Retinal pigment epithelial cell (primary cell): ENCODE results near the gene ARNT2.

ENCODE experiments used
- DNase-seq: peaks from one replicate; pipeline ENCODE4 v3.0.0-alpha.2; 2010; ENCODE audit warnings: low read depth
- H3K4me3 ChIP-seq: 2 replicates; pipeline ENCODE4 v1.5.1; 2011; ENCODE audit warnings: mild to moderate bottlenecking, low read length, control low read depth, moderate library complexity
- TF ChIP-seq, protein P1 (sequence below): conservative IDR thresholded peaks from 2 replicates; pipeline ENCODE4 v1.5.1; 2011; ENCODE audit warnings: low read depth, low read length, control low read depth, inconsistent platforms

ARNT2 gene

GRCh38 chr15:80576519-80577090 lies 172.4 kb downstream of the ARNT2 start:
- no peak for DNase-seq
- TF ChIP-seq, protein P1, sequence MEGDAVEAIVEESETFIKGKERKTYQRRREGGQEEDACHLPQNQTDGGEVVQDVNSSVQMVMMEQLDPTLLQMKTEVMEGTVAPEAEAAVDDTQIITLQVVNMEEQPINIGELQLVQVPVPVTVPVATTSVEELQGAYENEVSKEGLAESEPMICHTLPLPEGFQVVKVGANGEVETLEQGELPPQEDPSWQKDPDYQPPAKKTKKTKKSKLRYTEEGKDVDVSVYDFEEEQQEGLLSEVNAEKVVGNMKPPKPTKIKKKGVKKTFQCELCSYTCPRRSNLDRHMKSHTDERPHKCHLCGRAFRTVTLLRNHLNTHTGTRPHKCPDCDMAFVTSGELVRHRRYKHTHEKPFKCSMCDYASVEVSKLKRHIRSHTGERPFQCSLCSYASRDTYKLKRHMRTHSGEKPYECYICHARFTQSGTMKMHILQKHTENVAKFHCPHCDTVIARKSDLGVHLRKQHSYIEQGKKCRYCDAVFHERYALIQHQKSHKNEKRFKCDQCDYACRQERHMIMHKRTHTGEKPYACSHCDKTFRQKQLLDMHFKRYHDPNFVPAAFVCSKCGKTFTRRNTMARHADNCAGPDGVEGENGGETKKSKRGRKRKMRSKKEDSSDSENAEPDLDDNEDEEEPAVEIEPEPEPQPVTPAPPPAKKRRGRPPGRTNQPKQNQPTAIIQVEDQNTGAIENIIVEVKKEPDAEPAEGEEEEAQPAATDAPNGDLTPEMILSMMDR = no peak
- H3K4me3 ChIP-seq = no peak overlapping the region

DNA sequence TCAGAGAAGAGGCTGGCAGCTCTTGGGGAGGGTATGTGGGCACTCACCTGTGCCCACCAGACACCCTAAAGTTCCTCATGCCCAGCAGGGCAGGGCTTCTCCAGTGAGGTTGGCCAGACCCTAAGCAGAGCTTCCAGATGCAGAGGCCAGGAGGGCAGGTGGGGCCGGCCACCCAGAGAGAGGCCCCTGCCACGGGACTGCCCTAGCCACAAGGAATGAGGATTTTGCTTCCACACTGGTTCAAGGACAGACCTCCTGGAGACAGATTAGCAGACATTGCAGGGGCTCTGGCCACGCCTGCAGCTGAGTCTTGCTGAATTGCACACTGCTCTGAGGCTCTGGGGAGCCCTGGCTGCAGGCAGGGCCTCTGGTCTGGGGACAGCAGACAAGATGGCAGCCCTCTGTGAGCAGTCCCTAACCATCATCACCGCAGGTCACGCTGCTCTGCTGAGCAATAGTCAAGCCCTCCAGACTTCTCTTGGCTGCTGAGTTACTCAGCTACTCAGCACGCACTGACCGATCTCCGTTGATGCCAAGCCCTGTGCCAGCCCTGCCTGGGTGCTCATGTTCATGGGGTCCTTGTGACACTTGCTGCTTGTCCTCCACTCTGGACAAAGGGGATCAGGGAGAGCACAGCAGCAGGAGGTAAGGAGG lies 173.5 kb downstream of the ARNT2 start:
- TF ChIP-seq, protein P1 = no peak
- no peak for DNase-seq
- no peak overlapping the region for H3K4me3 ChIP-seq

GRCh38 chr15:80578206-80578595 lies 174.0 kb downstream of the ARNT2 start:
- DNase-seq = no peak
- no peak overlapping the region for H3K4me3 ChIP-seq
- TF ChIP-seq, protein P1 = no peak

- no peak for DNase-seq
- no peak overlapping the region for H3K4me3 ChIP-seq
- TF ChIP-seq, protein P1 = no peak
Measured at GRCh38 chr15:80578871-80579270, 174.7 kb downstream of the ARNT2 start.

GRCh38 chr15:80579611-80580010 lies 175.4 kb downstream of the ARNT2 start:
- TF ChIP-seq, protein P1 = no peak
- DNase-seq = no peak
- H3K4me3 ChIP-seq = no peak overlapping the region

DNA sequence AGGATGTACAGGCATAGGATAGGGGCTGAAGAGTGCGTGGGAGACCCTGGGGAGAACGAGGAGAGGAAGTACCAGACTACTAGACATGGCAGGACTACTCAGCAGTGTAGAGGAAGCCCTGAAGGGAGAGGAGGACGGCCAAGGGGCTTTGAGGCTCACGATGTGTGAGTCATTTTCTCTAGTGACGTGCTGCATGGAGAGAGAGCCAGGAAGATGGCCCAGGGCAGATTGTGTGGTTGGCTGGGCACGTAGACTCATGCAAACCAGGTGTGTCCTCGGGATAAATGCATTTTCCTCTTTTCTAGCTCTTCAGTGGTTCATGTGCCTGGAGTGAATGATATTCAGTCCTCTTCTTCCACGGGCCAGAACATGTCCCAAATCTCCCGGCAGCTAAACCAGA lies 175.9 kb downstream of the ARNT2 start:
- DNase-seq = no peak
- TF ChIP-seq, protein P1 = no peak
- H3K4me3 ChIP-seq = no peak overlapping the region
